ENCODE data around the gene TMEM9B. TPM values are rescaled to one million over a fixed set of nuclear protein-coding genes. Genes with fewer than 3 reads are reported as not detected.
A peak's percentile ranks its signal among the peaks of the same experiment; 100 is the strongest.

Gene TMEM9B
- total RNA-seq, 1 donor from 2014 or later = 57.3 TPM

DNA sequence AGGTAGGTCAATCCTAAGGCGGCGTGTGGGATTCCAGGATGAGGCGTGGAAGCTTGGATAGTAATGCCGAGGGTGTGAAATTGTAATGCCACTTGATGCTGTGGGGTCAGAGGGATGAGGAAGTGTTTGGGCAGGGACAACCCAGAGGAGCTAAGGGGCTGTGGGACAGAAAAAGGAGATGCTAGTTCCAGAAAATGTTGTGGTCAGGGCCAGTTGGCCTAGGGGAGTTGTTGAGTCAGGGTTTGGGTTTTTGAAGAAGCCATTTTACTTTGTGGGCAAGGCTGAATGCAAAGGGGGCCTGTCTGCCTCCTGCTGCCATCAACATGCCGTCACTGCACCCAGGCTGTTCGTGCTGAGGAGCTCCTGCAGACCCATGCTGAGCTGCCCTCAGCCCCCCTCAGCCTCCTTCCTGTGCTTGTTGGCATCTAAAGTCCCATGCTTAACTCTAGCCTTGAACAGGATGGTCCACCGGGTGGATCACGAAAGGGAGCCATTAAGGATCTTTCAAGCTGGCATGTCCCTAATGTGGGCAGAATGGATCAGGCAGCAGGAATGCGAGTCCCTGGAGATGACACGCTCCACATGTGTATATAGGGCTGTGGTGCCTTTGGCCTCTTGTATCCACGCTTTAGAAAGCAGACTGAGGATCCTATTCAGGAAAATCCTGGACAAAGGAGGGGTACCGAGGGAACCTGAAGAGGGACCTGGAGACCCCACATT lies 33.6 kb downstream of the TMEM9B start:
- no peak for DNase-seq (ENCODE audit: low spot score)

DNA sequence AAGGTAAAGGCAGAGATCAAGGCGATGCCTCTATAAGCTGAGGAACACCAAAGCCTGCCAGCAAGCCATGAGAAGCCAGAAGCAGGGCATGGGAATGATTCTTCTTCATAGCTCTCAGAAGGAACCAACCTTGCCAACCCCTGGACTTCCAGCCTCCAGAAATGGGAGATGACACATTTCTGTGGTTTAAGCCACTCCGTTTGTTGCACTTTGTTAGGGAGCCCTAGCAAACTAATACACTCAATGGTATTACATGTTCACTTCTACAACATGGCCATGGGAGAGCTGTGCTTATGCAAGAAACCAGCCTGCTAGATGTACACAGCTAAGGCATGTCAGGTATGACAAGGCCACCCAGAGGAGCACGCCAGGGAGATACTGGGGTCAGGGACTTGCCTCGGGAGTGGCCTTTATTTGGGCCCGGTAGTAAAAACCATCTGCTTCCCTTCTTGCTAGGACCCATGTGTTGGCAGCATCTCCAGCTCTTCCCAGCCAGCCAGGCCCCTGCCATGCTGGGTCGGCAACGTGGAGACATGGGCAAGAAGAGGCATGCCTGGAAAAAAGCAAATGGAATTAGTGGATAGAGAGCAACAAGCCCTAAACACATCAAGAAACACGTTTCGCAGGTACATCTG lies 35.1 kb downstream of the TMEM9B start:
- DNase-seq (ENCODE audit: low spot score) = no peak

DNA sequence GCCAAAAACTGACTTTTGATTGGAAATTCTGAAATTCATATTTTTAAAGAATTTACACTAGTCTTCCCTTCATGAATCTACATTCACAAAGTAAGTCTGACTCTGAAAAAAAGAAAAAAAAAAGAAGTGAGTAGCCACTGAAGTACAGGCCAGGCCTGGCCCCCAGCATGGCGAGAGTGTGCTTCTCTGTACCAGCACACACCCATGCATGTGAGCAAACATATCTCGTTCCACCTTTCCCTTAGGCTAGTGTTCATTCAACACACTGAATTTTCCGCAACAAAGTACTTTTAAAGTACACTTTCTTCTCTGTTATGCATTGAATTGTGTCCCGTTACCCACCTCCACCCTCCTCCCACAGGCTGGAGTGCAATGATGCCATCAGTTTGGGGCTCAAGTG lies 36.0 kb downstream of the TMEM9B start:
- no peak for DNase-seq (ENCODE audit: low spot score)

DNA sequence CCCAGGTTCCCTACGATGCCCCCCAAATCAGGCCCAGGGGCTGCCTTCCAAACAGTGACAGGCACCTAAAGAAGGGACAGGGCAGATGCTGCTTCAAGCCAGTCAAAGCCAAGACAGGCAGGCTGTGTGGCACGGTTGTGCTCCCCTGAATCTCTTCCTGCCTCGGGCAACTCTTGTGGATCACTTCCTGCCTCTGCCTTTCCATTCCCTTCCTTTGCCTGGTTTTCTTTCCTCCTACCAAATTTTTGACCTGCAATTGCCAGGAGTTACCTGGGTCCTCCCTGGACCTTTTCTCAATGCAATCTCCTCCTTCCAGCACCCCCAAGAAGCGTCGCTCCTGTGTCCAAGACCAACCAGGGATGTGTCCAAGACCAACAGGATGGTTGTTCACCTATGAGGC lies 37.0 kb downstream of the TMEM9B start:
- DNase-seq (ENCODE audit: low spot score) = no peak

DNA sequence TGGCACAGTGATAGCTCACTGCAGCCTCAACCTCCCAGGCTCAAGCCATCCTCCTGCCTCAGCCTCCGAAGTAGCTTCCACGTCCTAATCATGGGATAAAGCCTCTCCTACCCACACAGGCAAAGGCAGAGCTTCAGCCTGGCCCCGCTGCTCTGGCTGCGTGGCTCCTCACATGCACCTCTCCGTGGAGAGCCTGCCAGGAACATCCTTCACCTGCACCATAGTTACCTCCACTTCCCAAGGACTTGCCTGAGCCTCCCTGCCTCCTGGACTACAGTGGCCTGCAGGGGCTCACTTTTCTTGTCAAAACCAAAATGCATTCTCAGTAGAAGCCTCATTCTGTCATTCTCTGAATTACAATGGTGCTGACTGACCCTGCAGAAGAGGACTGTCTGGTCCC lies 38.0 kb downstream of the TMEM9B start:
- DNase-seq (ENCODE audit: low spot score) = no peak

DNA sequence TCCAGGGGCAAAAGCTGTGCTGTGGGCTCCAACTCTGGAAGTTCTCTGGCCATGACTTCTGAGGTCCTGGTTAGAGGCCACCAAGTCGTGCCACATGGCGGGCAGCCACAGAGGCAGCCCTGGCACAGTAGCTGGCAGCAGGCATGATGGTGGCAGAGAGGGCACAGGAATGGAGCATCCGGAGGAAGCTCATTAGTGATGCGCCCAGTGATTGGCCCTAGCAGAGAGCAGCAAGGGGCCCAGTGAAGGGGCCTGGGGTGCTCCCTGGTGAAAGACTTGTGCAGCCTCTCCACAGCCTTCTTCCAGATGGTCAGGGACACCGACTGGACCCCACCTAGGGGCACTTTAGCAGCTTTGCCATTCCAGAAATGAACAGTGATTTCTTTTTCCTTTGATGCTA lies 38.5 kb downstream of the TMEM9B start:
- no peak for DNase-seq (ENCODE audit: low spot score)

DNA sequence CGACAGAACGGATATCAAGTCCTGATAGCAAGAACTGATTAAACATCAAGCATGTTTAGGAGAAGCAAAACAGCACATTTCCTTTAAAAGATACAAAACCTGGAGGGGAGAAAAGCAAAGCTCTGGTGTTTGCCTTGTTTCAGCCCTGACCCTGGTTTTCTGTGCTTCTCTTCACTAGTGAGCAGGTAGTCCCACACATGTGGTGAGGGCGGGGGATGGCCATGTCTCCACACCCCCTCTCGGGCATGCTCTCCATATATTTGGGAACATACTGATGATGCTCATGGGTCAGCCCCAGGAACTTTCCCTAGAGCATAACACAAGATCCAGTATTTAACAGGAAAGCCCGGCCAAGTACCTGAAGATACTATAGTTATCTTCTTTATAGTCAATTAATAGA lies 41.6 kb downstream of the TMEM9B start:
- no peak for DNase-seq (ENCODE audit: low spot score)

DNA sequence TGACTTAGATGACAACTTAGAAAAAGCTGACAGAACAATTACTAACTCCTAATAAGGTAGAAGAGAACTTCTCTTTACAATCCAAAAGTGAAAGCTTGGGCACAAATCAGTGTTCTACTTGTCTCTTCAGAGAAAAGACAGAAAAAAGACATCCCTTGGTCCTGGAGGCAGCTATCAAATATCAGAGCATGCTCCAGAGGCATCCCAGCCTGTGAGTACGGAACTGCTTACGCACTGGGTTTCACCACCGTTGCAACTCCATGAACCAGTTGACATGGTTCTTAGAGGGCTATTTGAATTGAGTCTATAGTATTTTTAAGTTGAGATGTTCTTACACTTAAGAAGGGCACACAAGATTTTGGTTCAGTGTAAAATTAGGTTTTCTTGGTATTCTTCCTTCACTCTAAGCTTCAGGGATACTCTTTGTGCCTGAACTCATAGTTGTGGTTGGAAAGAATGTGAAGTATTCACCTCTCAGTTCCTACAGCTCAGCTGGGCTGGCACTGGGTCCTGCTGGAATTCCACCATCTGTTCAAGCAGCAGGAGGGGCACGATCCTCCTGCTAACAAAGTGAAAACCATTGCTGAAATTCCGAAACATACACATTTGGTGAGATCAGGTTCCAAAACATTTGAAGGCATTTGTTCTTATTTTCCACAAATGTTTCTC lies 47.0 kb downstream of the TMEM9B start:
- peak; percentile 87 for DNase-seq (ENCODE audit: low spot score)

DNA sequence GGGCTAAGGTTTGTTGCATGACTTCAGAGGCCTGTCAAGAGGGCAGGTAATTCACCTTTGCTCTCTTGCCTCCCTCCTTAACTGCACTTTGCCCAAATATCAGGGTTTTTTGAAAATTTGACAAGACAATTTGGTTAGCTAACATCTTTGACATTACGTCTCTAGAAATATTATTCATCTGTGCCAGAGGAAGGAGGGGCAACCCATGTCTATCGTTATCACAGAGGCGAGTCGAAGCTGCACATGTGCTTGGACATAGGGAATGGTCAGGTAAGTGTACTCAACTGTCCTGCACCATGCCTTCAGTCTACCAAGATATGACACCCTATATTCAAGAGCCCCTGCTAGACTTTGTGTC lies 49.6 kb downstream of the TMEM9B start:
- DNase-seq (ENCODE audit: low spot score) = no peak

DNA sequence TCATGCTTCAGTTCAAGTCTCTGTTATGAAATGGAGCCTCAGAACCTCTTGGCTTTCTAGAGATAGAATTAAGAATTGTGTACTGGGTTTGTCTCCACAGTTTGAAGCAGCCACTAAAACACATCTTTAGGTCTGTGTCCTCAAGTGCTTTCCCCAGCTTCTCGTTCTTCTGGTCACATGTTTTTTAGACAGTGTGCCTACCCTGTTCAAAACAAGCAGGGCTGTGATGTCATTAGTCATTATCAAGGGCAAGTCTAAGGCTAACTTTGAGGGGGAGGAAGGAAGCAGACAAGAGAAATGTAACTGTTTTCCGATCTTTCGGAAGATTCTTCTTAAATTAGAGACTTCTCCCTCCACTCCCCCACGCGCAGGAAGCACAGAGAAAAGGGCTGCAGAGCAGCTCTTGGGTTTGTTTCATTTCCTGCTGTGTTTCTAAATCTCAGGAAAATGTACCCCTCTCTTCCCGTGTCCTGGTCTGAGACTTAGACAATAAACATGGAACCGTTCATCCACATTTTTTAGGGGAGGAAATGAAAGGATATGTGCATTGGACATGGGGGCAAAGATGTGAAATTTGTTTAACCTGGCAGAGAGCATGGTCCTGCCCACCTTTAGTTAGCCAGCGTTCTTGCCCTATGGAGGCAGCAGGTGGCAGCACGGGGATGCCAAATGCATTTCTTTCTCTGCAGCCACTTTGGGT lies 50.1 kb downstream of the TMEM9B start:
- DNase-seq (ENCODE audit: low spot score) = peak; percentile 45

DNA sequence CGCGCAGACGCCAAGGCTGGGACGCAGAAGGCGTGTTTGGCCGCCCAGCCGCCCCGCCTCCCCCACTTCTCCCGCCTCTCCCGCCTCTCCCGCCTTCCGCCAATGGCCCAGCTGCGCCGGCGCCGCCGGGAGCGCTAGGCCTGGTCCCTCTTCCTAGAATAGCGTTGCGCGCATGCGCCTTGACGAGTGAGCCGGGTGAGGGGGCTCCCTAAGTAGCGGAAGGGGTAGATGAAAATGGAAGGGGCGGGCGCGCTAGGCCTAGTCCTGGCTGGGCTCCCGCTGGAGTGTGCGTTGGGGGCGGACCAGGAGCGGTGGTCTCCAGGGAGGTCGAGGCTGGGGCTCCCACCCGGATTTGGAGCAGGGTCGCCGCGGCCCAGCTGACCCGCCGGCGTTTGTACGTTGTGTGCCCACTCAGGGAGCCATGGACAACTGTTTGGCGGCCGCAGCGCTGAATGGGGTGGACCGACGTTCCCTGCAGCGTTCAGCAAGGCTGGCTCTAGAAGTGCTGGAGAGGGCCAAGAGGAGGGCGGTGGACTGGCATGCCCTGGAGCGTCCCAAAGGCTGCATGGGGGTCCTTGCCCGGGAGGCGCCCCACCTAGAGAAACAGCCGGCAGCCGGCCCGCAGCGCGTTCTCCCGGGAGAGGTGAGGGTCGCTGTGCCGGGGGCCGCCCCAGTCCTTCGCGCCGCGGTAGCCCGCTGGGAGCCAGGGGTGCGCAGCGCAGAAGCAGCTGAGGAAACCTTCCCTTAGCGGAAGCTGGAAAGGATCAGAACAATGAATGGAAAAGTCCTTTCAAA lies 53.0 kb downstream of the TMEM9B start, which contains the start of gene AKIP1:
TSS of gene AKIP1 (plus strand) at position 161 of the 795 bp plus-strand sequence. CDS start at position 422, 261 bp downstream.
- peak; percentile 99 for DNase-seq (ENCODE audit: low spot score)

DNA sequence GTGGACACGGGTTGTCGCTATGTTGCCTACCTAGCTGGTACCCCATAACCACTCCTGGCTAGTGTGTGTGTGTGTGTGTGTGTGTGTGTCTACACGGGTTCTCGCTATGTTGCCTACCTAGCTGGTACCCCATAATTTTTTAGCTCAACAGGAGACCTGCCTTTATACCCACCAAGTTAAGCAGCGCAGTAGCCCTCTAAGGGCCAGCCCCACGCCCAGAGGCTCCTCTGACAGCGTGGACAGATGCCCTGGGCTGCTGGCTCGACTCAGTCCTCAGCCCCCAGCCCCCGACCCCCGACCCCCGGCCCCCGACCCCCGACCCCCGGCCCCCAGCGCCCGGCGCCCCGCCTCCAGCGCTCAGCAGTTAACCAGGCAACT lies 53.6 kb downstream of the TMEM9B start:
- no peak for DNase-seq (ENCODE audit: low spot score)

DNA sequence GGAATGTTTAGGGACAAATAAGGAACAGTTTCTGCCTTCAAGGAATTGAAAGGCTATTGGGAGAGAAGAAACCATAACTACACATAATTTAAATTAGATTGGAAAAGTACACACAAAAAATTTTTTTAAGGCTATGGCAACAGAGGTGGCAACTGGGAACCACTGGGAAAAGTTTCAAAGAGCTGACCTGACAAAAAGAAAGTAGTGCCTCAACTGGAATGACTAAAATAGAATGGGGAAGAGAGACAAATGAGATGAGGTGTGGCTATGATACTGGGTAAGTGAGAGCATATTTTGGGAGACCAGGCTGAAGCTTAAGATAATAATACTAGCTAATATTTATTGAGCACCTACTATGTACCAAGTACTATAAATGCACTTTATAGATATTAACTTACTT lies 56.1 kb downstream of the TMEM9B start:
- no peak for DNase-seq (ENCODE audit: low spot score)

DNA sequence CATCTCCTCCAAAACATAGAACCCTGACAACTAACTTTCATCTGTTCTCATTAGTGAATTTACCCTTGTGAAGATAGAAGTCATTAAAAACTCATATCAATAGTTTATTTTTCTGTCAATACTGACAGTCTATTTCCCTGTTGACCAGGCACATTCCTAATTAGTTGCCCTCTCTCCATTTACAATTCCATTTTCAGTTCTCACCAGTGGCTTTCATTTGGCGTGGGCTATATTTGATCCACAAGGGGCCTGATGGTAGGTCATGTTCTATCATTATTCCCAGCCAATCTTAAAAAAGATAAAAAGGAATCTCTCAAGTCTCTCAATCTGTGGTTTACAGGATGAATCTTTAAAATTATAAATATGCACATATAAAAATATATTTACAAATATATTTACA lies 57.1 kb downstream of the TMEM9B start:
- DNase-seq (ENCODE audit: low spot score) = no peak

DNA sequence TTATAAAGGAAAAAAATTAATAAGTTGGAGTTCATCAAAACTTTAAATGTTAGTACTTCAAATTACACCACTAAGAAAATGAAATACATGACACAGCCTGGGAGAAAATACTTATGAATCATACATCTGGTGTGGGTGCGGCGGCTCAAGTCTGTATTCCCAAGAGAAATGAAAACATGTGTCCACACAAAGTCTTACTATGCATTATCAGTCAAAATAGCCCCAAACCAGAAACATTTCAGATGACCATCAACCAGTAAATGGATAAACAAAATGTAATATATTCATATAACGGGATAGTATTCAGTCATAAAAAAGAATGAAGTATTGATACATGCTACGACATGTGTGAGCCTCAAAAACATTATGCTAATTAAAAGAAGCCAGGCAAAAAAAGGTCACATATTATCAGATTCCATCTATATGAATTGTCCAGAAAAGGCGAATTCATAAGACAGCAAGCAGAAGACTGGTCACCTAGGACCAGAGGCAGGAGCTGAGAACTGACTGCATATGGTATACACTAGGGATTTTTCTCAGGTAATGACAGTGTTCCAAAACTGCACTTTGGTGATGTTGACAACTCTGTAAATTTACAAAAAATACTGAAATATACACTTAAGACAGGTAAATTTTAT lies 58.6 kb downstream of the TMEM9B start:
- DNase-seq (ENCODE audit: low spot score) = peak; percentile 40

DNA sequence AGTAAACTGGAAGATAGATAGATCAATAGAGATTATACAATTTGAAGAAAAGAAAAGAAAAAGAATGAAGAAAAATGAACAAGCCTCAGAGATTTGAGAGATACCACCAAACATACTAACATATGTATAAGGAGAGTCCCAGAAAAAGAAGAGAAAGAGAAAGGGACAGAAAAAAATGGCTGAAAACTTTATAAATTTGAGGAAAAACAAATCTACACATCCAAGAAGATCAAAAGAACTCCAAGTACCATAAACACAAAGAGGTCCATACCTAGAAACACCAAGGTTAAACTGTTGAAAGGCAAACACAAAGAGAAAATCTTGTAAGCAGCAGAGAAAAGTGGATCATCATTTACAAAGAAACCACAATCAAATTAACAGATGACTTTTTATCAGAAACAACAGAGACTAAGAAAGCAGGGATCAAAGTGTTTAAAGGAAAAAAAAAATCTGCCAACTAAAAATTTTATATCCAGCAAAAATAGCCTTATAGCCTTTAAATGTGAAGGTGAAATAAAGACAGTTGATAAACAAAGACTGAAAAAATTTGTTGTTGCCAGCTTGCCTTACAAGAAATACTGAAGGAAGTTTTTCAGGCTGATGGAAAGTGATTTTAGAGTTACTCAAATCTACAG lies 65.0 kb downstream of the TMEM9B start:
- DNase-seq (ENCODE audit: low spot score) = no peak
